GM18858 (cell line): ENCODE measurements around the gene ASTL.
A peak's percentile ranks its signal among the peaks of the same experiment; 100 is the strongest.
"Not testable (repeated sequence)": the region's sequence is repeated elsewhere in the genome, so short reads cannot be mapped to it uniquely, and the experiment has no call there.

ENCODE experiments used
- ATAC-seq: cut with Tn5 transposase; IDR thresholded peaks from one replicate; pipeline ENCODE4 v1.9.1; 2021; ENCODE audit not compliant: unreplicated experiment

The ASTL gene

DNA sequence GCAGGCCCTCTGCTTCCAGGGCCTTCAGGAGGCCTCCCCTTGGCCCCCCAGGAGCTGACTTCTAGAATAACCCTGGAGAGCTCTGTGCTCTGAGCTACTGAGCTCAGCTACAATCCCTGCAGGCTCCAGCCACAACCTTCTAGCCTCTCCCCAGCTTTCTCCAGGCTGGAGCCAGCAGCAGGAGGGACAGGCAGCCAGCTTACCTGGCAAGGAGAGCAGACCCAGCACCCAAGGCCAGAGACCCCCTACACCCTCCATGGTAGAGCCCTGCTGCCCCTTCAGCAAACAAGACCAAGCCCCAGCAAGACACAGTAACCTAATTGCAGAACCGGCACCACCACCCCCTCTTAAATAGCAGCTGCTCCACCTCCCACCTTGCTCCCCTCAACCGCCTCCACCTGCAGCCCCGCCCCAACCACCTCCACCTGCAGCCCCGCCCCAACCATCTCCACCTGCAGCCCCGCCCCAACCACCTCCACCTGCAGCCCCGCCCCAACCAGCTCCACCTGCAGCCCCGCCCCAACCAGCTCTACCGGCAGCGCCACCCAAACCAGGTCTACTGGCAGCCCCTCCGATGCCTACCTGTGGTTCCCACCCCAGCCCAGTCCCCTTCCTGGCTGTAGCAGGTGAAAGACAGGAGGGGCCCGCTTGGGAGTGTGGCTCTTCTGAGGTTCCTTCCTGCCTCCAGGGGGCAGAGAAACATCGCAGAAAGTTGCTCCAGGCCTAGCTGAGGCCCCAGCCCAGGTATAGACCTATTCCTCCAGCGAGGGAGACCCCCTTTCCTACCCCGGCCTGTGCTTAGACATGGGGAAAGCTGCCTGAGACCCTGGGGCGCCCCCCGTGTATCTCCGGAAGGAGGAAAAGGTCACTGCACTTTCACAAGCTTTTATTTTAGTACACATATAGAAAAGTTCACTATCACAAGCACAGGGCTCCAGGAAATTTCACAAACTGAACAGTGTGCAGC is at the start of gene ASTL:
Gene ASTL (minus strand): TSS at position 324 of the 967 bp plus-strand sequence. CDS start 66 bp downstream, at position 258.
- ATAC-seq = no peak

DNA sequence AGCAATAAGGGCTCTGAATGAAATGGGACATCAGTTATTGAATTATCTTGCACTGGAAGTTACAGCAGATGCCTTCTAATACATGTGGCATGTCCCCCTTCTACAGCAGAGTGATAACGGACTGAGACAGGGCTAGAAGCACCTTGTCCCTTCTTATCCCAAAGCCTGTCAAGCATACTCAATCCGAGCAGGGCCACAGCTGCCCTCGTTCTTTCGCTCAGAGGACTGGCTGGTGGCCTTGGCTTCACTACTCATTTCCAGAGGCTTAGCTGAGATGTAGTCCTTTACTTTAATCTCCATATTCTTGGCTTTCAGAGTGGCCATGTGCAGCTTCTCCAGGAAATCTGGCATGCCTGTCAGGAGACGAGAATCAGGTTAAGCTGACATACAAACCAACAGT is 48.3 kb upstream of the ASTL start:
- no peak for ATAC-seq

GRCh38 chr2:96185516-96185915 is 47.2 kb upstream of the ASTL start:
- no peak for ATAC-seq

GRCh38 chr2:96184989-96185388 is 46.7 kb upstream of the ASTL start:
- no peak for ATAC-seq

- ATAC-seq = no peak
Observed at GRCh38 chr2:96184188-96184587, 45.9 kb upstream of the ASTL start.

- no peak for ATAC-seq
Observed at GRCh38 chr2:96181529-96181928, 43.2 kb upstream of the ASTL start.

- no peak for ATAC-seq
Observed at GRCh38 chr2:96180521-96180920, 42.2 kb upstream of the ASTL start.

- ATAC-seq = no peak
Observed at GRCh38 chr2:96180002-96180401, 41.7 kb upstream of the ASTL start.

DNA sequence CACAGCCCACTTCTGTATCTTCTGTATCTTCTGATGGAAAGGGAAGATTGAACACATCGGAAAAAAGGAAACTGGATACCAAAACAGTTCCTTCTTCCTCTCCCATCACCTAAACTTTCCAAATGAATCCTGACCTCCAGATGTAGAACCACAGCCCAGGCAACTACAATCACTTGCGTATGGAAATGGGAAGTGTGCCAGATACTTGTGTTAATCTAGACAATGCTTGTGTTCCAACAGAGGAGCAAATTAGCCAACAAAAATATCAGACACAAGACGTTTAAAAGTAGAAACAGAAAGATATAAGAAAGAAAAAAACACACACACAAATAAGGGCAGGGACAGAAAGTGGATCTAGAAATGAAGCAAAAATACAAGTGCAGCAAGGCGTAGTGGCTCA is 38.4 kb upstream of the ASTL start:
- ATAC-seq = no peak

DNA sequence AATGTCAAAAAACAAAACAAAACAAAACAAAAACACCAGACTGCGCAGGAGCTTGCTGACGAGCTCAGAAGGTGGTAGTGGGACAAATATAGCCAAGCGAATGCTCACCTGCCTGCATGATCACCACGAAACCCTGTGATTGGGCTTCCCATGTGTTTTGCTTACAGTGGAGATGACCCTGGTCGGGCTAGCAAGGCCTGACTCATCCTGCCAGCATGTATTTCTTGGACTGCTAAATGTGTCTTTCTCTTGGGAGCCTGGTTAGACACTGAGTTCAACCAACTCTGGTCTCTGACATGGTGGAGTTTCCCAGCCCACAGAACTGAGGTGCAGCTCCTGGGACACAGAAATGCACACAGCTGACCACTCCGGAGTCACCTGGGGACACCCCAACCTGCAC is 37.6 kb upstream of the ASTL start:
- ATAC-seq = no peak

- ATAC-seq = no peak
Observed at GRCh38 chr2:96174251-96175144, 36.2 kb upstream of the ASTL start.

DNA sequence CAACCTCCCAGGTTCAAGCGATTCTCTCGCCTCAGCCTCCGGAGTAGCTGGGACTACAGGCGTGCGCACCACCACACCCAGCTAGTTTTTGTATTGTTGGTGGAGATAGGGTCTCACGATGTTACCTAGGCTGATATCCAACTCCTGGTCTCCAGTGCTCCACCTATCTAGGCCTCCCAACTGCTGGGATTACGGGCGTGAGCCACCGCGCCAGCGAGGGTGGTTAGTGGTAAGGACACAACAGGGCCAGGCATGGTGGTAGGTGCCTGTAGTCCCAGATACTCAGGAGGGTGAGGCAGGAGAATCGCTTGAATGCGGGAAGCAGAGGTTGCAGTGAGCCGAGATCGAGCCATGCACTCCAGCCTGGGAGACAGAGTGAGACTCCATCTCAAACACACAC is 33.5 kb upstream of the ASTL start:
- no peak for ATAC-seq

- no peak for ATAC-seq
Observed at GRCh38 chr2:96170626-96171025, 32.3 kb upstream of the ASTL start.

DNA sequence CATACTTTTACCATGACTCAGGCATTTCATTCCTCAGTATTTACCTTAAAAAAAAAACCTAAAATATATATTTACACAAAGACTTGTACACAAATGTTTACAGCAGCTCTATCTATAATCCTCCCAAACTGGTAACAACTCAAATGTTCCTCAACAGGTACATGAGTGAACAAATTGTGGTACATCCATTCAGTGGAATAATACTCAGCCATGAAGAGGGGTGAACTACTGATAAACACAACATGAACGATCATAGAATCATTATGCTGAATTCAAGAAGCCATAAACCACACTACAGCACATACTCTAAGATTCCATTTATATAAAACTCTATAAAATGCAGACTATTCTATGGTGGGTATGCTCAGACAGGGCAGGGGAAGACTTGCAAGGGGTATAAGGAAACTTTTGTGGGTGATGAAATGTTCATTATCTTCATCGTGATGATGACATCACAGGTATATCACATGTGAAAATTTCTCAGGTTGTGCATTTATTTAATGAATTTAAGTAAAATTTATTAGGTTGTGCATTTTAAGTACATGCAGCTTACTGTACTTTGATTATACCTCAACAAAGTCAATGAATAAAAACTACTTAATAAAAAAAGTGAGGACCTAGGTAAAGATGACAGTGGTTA is 31.7 kb upstream of the ASTL start:
- no peak for ATAC-seq

DNA sequence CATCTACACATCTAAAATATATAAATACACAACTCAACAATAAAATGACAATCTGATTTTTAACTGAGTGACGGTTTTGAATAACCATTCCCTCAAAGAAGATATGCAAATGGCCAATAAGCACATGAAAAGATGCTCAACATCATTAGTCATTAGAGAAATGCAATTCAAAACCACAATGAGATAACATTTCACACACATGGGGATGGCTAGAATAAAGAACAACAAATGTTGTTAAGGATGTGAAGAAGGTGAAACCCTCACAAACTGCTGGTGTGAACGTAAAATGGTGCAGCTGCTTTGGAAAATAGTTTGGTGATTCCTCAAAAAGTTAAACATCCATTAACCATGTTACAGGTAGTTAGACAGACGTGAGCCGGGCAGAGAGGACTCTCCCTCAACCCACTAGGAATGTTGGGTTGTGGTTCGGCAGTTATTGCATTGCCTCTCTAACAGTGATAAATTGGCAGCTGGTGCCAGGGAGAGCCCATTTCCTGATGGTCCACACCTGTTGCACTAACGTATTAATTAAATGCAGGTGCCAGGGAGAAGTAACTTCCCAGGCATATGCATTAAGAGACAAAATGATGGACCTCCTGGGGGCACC is 29.2 kb upstream of the ASTL start:
- no peak for ATAC-seq

GRCh38 chr2:96164459-96165184 is 26.3 kb upstream of the ASTL start:
- ATAC-seq = peak; percentile 69

GRCh38 chr2:96163768-96164429 is 25.6 kb upstream of the ASTL start:
- peak; percentile 34 for ATAC-seq

DNA sequence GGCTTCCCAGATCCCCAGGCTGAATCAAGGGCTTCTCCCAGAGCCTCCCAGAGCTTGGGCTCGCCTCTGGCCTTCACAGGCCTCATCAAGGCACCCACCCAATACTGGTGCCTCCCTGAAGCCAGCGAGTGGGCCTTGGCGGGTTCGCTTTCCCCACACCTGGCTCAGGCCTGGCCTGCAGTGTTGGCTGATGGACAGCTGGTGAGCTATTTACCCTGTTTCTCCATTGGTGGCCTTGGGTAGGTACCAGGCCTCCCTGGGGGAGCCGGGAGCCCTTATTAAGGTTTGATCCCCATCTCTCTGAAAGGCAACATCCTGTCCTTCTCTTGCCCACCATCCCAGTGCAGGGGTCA is 25.1 kb upstream of the ASTL start:
- peak; percentile 16 for ATAC-seq

- no peak for ATAC-seq
Observed at GRCh38 chr2:96161898-96162297, 23.6 kb upstream of the ASTL start.

GRCh38 chr2:96160366-96160765 is 22.1 kb upstream of the ASTL start:
- not testable (repeated sequence) for ATAC-seq
